A549 (cell line): ENCODE data around the gene NDUFV3.
"Not testable (repeated sequence)": the region's sequence is repeated elsewhere in the genome, so short reads cannot be mapped to it uniquely, and the experiment has no call there.

ENCODE experiments used
- CEBPB ChIP-seq, 2 experiments: fragments of >200 bp in 1 of 2; sonication (Bioruptor Twin) in 1 of 2; formaldehyde crosslinking in 1 of 2; IDR thresholded peaks; 2 replicates each; pipeline ENCODE4 v1.6.1; 2012 to 2016
- CTCF ChIP-seq: fragments of >200 bp; sonication (Bioruptor Twin); formaldehyde crosslinking; IDR thresholded peaks from 3 replicates; pipeline ENCODE4 v1.5.1; 2016
- MAFK ChIP-seq: fragments of 450-650 bp; IDR thresholded peaks from 2 replicates; pipeline ENCODE4 v1.6.1; 2014; ENCODE audit not compliant: partially characterized antibody
- MAX ChIP-seq: IDR thresholded peaks from 2 replicates; pipeline ENCODE4 v1.6.1; 2012
- MAZ ChIP-seq: fragments of 150-350 bp; IDR thresholded peaks from 2 replicates; pipeline ENCODE4 v1.6.1; 2014; ENCODE audit warnings: antibody characterized with exemption, low read depth, low read length, borderline replicate concordance
- PBX3 ChIP-seq: IDR thresholded peaks from 2 replicates; pipeline ENCODE4 v1.6.1; 2012
- SMC3 ChIP-seq: fragments of >200 bp; sonication (Bioruptor Twin); formaldehyde crosslinking; IDR thresholded peaks from 3 replicates; pipeline ENCODE4 v1.6.1; 2018; ENCODE audit warnings: inconsistent platforms
- TFCP2L1 ChIP-seq: fragments of 250-450 bp; sonication (Bioruptor Pico); IDR thresholded peaks from 2 replicates; pipeline ENCODE4 v1.5.0; 2021; ENCODE audit warnings: mild to moderate bottlenecking
- ZC3H11A ChIP-seq: fragments of 450-650 bp; IDR thresholded peaks from 2 replicates; pipeline ENCODE4 v1.6.1; 2014; ENCODE audit warnings: antibody characterized with exemption, mild to moderate bottlenecking

- TF ChIP-seq CTCF; SMC3; PBX3; MAFK; TFCP2L1; MAX; ZC3H11A; CEBPB (IDR thresholded peaks at IDR 0.05); MAZ: not testable (repeated sequence)
Measured at GRCh38 chr21:42933137-42933970, 40.2 kb downstream of the NDUFV3 start.
